HepG2 (cell line): ENCODE measurements around the gene TMEM79. TPM values are rescaled to one million over a fixed set of nuclear protein-coding genes. Genes with fewer than 3 reads are reported as not detected.

Experiments
- BORCS8-MEF2B ChIP-seq: sonication (generic); formaldehyde crosslinking; IDR thresholded peaks from 2 replicates; pipeline ENCODE4 v1.8.0; 2022; ENCODE audit warnings: mild to moderate bottlenecking, missing genetic modification reagents
- CBX5 ChIP-seq: sonication (generic); formaldehyde crosslinking; IDR thresholded peaks from 2 replicates; pipeline ENCODE4 v1.4.0; 2020; ENCODE audit warnings: missing genetic modification reagents, borderline replicate concordance
- KDM3A ChIP-seq: IDR thresholded peaks from 2 replicates; pipeline ENCODE4 v1.6.1; 2018; ENCODE audit warnings: low read depth, missing compliant biosample characterization
- MEIS2 ChIP-seq: sonication (generic); formaldehyde crosslinking; IDR thresholded peaks from 2 replicates; pipeline ENCODE4 v1.9.0; 2021; ENCODE audit warnings: mild to moderate bottlenecking, missing genetic modification reagents
- MIXL1 ChIP-seq: IDR thresholded peaks from 2 replicates; pipeline ENCODE4 v1.6.1; 2016
- NCOR1 ChIP-seq: fragments of 200-600 bp; sonication (generic); IDR thresholded peaks from 2 replicates; pipeline ENCODE4 v1.7.0; 2017; ENCODE audit warnings: antibody characterized with exemption, low read length, borderline replicate concordance
- RAD51 ChIP-seq: fragments of 450-650 bp; IDR thresholded peaks from 2 replicates; pipeline ENCODE4 v1.6.1; 2016; ENCODE audit warnings: borderline replicate concordance
- ZFP1 ChIP-seq: IDR thresholded peaks from 2 replicates; pipeline ENCODE4 v1.6.1; 2016
- ZFP82 ChIP-seq: sonication (generic); formaldehyde crosslinking; IDR thresholded peaks from 2 replicates; pipeline ENCODE4 v1.5.1; 2020; ENCODE audit warnings: mild to moderate bottlenecking, missing genetic modification reagents, borderline replicate concordance
- ZIK1 ChIP-seq: sonication (generic); formaldehyde crosslinking; IDR thresholded peaks from 2 replicates; pipeline ENCODE4 v1.5.0; 2020; ENCODE audit warnings: mild to moderate bottlenecking, low read depth, missing genetic modification reagents, borderline replicate concordance
- ZNF510 ChIP-seq: sonication (generic); formaldehyde crosslinking; IDR thresholded peaks from 2 replicates; pipeline ENCODE4 v1.4.0; 2020; ENCODE audit warnings: low read depth, mild to moderate bottlenecking, missing genetic modification reagents
- ZNF567 ChIP-seq: sonication (generic); formaldehyde crosslinking; IDR thresholded peaks from 2 replicates; pipeline ENCODE4 v1.8.1; 2023; ENCODE audit warnings: mild to moderate bottlenecking, missing genetic modification reagents, borderline replicate concordance
- ZNF788 ChIP-seq: sonication (generic); formaldehyde crosslinking; IDR thresholded peaks from 2 replicates; pipeline ENCODE4 v1.5.0; 2020; ENCODE audit warnings: mild to moderate bottlenecking, missing genetic modification reagents, borderline replicate concordance
- polyA plus RNA-seq, 8 experiments: library from polyadenylated mRNA; depleted of rRNA in 3 of 8; stranded (reverse) in 7 of 8; unstranded in 1 of 8; fragments of >200 nt; fragmentation: Illumina TruSeq in 4 of 8; extraction: Trizol in 4 of 8; gene quantifications; 2 replicates each; pipeline versions ENCODE4 v1.2.1 to v1.2.3, GENCODE V29; 2011 to 2016; ENCODE audit warnings: low read depth in 4 of 8, missing spikeins in 1 of 8, mixed read lengths in 1 of 8; ENCODE audit not compliant: insufficient read depth in 1 of 8
- total RNA-seq, 5 experiments: library from RNA; depleted of rRNA; stranded (reverse); fragments of >200 nt; fragmentation: Illumina TruSeq; extraction: Trizol; gene quantifications; 2 replicates each; pipeline ENCODE4 v1.2.3, GENCODE V29; 2016; ENCODE audit warnings: low read depth in 1 of 5
- TF ChIP-seq, protein P1 (sequence below): sonication (generic); formaldehyde crosslinking; IDR thresholded peaks from 2 replicates; pipeline ENCODE4 v1.4.0; 2020; ENCODE audit warnings: mild to moderate bottlenecking, missing genetic modification reagents
- TF ChIP-seq, protein P2 (sequence below): sonication (generic); formaldehyde crosslinking; IDR thresholded peaks from 2 replicates; pipeline ENCODE4 v1.4.0; 2020; ENCODE audit warnings: missing genetic modification reagents
- TF ChIP-seq, protein P3 (sequence below): sonication (generic); formaldehyde crosslinking; IDR thresholded peaks from 2 replicates; pipeline ENCODE4 v1.4.0; 2020; ENCODE audit warnings: missing genetic modification reagents
- TF ChIP-seq, protein P4 (sequence below): sonication (generic); formaldehyde crosslinking; conservative IDR thresholded peaks from 2 replicates; pipeline ENCODE4 v1.8.0; 2022; ENCODE audit warnings: missing genetic modification reagents
- TF ChIP-seq, protein P5 (sequence below): sonication (generic); formaldehyde crosslinking; IDR thresholded peaks from 2 replicates; pipeline ENCODE4 v1.4.0; 2020; ENCODE audit warnings: missing genetic modification reagents, borderline replicate concordance

The TMEM79 gene
- total and polyA plus RNA-seq, 2 of the 13 experiments (the other 11 are each of a cell fraction or from before 2014, with no cell fraction given): 1.2 to 1.9 TPM

DNA sequence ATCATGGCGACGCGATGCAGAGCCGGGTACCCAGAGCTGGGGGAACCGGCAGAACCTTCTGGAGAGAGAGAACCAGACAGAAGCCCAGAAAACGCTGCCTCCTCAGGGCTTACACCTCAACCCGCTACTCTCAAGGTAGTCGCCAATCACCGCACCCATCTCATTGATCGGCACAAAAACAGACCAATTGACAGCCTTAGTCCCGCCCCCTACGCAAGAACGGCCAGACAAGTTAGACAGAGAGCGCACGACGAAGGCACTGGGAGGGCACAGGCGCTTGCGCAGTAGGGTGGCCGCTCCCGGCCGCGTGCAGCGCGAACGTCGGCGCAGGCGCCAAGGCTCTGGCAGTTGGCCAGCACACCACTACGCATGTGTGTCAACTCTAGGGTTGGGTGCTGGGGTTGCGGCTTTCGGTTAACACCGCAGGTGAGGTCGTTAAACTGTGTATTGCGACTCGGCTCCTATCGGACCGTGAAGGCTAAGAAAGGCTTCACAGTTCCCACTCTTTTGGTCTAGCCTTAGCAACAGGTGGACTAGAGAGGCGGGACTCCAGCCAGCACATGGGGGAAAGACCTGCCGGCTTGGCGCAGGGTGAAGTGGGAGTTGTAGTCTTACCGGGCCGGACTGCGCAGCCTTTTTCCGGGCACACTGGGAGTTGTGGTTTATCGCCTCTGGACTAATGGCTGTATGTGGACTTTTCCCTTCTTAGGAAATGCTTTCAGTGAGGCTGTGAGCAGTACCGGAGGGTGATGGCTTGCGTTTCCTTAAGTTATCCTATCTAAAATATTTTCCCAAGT, 54.3 kb downstream of the TMEM79 start, which contains the start of the genes CCT3 and TSACC (continued):
- no peak for TF ChIP-seq CBX5 (CRISPR knock-in tag)
- TF ChIP-seq, protein P1, sequence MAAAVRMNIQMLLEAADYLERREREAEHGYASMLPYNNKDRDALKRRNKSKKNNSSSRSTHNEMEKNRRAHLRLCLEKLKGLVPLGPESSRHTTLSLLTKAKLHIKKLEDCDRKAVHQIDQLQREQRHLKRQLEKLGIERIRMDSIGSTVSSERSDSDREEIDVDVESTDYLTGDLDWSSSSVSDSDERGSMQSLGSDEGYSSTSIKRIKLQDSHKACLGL: peak; percentile 69; the same call in 1 of the 2 replicates
- TF ChIP-seq, protein P2, sequence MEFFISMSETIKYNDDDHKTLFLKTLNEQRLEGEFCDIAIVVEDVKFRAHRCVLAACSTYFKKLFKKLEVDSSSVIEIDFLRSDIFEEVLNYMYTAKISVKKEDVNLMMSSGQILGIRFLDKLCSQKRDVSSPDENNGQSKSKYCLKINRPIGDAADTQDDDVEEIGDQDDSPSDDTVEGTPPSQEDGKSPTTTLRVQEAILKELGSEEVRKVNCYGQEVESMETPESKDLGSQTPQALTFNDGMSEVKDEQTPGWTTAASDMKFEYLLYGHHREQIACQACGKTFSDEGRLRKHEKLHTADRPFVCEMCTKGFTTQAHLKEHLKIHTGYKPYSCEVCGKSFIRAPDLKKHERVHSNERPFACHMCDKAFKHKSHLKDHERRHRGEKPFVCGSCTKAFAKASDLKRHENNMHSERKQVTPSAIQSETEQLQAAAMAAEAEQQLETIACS (CRISPR knock-in tag): no peak
- TF ChIP-seq, protein P3, sequence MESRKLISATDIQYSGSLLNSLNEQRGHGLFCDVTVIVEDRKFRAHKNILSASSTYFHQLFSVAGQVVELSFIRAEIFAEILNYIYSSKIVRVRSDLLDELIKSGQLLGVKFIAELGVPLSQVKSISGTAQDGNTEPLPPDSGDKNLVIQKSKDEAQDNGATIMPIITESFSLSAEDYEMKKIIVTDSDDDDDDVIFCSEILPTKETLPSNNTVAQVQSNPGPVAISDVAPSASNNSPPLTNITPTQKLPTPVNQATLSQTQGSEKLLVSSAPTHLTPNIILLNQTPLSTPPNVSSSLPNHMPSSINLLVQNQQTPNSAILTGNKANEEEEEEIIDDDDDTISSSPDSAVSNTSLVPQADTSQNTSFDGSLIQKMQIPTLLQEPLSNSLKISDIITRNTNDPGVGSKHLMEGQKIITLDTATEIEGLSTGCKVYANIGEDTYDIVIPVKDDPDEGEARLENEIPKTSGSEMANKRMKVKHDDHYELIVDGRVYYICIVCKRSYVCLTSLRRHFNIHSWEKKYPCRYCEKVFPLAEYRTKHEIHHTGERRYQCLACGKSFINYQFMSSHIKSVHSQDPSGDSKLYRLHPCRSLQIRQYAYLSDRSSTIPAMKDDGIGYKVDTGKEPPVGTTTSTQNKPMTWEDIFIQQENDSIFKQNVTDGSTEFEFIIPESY (CRISPR knock-in tag): no peak
- TF ChIP-seq MIXL1 (CRISPR knock-in tag): no peak
- no peak for TF ChIP-seq ZNF567 (CRISPR knock-in tag)
- TF ChIP-seq ZFP82: no peak
- 0 out of 2 replicates have a peak, but pooled peaks have one; percentile 15 for TF ChIP-seq ZNF510 (CRISPR knock-in tag)
- no peak; the same call in 1 of the 2 replicates for TF ChIP-seq MEIS2 (CRISPR knock-in tag)
- peak; percentile 70; the same call in 1 of the 2 replicates for TF ChIP-seq BORCS8-MEF2B (CRISPR knock-in tag)
- TF ChIP-seq, protein P4, sequence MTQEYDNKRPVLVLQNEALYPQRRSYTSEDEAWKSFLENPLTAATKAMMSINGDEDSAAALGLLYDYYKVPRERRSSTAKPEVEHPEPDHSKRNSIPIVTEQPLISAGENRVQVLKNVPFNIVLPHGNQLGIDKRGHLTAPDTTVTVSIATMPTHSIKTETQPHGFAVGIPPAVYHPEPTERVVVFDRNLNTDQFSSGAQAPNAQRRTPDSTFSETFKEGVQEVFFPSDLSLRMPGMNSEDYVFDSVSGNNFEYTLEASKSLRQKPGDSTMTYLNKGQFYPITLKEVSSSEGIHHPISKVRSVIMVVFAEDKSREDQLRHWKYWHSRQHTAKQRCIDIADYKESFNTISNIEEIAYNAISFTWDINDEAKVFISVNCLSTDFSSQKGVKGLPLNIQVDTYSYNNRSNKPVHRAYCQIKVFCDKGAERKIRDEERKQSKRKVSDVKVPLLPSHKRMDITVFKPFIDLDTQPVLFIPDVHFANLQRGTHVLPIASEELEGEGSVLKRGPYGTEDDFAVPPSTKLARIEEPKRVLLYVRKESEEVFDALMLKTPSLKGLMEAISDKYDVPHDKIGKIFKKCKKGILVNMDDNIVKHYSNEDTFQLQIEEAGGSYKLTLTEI (CRISPR knock-in tag): no peak
- TF ChIP-seq ZNF788: 0 out of 2 replicates have a peak, but pooled peaks have one; percentile 54
- no peak for TF ChIP-seq RAD51
- TF ChIP-seq NCOR1: no peak
- TF ChIP-seq, protein P5, sequence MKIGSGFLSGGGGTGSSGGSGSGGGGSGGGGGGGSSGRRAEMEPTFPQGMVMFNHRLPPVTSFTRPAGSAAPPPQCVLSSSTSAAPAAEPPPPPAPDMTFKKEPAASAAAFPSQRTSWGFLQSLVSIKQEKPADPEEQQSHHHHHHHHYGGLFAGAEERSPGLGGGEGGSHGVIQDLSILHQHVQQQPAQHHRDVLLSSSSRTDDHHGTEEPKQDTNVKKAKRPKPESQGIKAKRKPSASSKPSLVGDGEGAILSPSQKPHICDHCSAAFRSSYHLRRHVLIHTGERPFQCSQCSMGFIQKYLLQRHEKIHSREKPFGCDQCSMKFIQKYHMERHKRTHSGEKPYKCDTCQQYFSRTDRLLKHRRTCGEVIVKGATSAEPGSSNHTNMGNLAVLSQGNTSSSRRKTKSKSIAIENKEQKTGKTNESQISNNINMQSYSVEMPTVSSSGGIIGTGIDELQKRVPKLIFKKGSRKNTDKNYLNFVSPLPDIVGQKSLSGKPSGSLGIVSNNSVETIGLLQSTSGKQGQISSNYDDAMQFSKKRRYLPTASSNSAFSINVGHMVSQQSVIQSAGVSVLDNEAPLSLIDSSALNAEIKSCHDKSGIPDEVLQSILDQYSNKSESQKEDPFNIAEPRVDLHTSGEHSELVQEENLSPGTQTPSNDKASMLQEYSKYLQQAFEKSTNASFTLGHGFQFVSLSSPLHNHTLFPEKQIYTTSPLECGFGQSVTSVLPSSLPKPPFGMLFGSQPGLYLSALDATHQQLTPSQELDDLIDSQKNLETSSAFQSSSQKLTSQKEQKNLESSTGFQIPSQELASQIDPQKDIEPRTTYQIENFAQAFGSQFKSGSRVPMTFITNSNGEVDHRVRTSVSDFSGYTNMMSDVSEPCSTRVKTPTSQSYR (CRISPR knock-in tag): no peak
- TF ChIP-seq ZFP1 (CRISPR knock-in tag): no peak; the same call in 1 of the 2 replicates
- 0 out of 2 replicates have a peak, but pooled peaks have one; percentile 19 for TF ChIP-seq KDM3A (CRISPR knock-in tag)
- no peak; the same call in 1 of the 2 replicates for TF ChIP-seq ZIK1 (CRISPR knock-in tag)
